Stomach (tissue), 4 donors: Measurements from ENCODE around the gene COP1.

ENCODE experiments used
- POLR2A ChIP-seq, 4 donors: fragments of 450-650 bp; IDR thresholded peaks; one replicate each; pipeline ENCODE4 v1.6.1; 2016; ENCODE audit warnings: antibody characterized with exemption in 4 of 4, control low read depth in 2 of 4, mild to moderate bottlenecking in 1 of 4, moderate library complexity in 1 of 4
- POLR2AphosphoS5 ChIP-seq, 3 donors: sonication (generic); formaldehyde crosslinking; IDR thresholded peaks; one replicate each; pipeline ENCODE4 v1.6.1; 2016; ENCODE audit warnings: antibody characterized with exemption in 3 of 3
- TF ChIP-seq, protein P1 (sequence below), 7 experiments: fragments of 450-650 bp in 4 of 7; fragments of 200-600 bp in 3 of 7; sonication (generic) in 3 of 7; IDR thresholded peaks; one replicate each; pipeline ENCODE4 v1.5.1; 2016 to 2019; ENCODE audit warnings: antibody characterized with exemption in 7 of 7, control low read depth in 2 of 7, mild to moderate bottlenecking in 1 of 7

DNA sequence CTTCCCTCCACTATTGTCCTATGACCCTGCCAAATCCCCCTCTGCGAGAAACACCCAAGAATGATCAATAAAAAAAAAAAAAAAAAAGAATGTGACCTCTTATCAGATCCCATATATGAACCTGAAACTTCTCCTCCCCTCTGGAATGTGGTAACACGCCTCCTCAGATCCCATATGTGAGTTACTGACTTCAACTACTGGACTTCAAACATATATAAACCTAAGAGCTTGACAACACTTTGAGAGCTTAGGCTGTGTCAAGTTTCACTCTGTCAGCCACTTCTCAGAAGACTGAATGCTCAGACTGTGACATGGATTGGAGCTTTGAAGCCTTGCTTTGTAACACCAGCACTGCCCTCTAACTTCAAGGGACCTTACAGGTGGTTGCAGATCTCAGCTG, 148.4 kb downstream of the COP1 start:
- TF ChIP-seq, protein P1, sequence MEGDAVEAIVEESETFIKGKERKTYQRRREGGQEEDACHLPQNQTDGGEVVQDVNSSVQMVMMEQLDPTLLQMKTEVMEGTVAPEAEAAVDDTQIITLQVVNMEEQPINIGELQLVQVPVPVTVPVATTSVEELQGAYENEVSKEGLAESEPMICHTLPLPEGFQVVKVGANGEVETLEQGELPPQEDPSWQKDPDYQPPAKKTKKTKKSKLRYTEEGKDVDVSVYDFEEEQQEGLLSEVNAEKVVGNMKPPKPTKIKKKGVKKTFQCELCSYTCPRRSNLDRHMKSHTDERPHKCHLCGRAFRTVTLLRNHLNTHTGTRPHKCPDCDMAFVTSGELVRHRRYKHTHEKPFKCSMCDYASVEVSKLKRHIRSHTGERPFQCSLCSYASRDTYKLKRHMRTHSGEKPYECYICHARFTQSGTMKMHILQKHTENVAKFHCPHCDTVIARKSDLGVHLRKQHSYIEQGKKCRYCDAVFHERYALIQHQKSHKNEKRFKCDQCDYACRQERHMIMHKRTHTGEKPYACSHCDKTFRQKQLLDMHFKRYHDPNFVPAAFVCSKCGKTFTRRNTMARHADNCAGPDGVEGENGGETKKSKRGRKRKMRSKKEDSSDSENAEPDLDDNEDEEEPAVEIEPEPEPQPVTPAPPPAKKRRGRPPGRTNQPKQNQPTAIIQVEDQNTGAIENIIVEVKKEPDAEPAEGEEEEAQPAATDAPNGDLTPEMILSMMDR (IDR thresholded peaks at IDR 0.05): no peak
- no peak for TF ChIP-seq POLR2AphosphoS5 (IDR thresholded peaks at IDR 0.05)
- TF ChIP-seq POLR2A (IDR thresholded peaks at IDR 0.05): no peak
